Activated CD8-positive, alpha-beta memory T cell treated with anti-CD3 and anti-CD28 coated beads for 36 hours (primary cell): Measurements from ENCODE around the gene CARS1. TPM values are rescaled to one million over a fixed set of nuclear protein-coding genes. Genes with fewer than 3 reads are reported as not detected.

Source experiments
- CTCF ChIA-PET: fragments of 350-600 bp; sonication (Branson Sonifier 250); formaldehyde crosslinking; loops from one replicate; lab custom pipeline; 2021; ENCODE audit warnings: antibody characterized with exemption; lab: Charles Lee
- POLR2A ChIA-PET: fragments of 350-600 bp; sonication (Branson Sonifier 250); formaldehyde crosslinking; loops from one replicate; lab custom pipeline; 2021; ENCODE audit warnings: antibody characterized with exemption; lab: Charles Lee
- total RNA-seq, 2 experiments: library from RNA; stranded (reverse); gene quantifications; one replicate each; pipeline ENCODE4 v1.2.3, GENCODE V29; 2021

The CARS1 gene
- total RNA-seq, 2 experiments from 2014 or later, result 92.4 to 96.8 TPM

DNA sequence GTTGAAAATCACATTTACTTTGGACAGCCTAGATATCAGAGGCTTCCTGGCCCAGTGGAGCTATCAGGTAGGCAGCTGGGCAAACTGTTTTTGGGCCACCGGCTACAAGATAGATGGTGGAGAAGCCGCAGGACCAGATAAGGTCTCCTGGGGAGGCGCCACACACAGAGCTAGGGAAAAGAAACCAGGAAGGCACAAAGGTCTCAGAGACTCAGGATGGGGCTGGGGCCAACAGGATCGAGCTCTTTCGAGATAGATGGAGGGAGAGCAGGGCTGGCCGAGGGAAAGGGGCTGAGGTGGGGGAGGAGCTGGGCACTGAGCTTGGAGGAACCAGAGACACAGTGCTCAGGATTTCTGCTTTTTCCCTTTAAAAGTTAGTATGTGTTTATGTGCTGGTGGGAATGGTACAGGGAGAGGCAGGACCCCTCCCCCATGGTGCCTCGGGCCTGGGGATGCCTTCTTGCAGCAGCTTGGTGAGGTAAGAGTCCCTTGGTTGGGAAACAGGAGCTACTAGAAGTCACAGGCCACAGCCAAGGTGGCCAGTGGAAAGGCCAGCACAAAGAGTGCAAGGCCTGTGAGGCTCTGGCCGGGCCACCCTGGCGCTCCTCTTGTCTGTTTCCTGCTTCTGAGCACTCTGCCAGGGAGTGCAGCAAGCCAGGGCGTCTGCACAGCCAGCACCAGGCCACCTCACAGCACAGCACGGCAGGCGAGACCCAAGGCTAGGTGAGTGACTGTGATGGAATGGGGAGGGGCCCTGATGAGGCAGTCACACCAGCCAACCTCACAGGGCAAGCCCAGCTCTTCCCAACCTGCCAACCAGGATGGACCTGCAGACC is 53.6 kb downstream of the CARS1 start:
- POLR2A ChIA-PET, result interaction anchor here (0.6 to 0.7 kb wide), 2 partner anchors 12 to 65 kb away, joined by 3 read pairs; partner anchors contain the start of gene NAP1L4

DNA sequence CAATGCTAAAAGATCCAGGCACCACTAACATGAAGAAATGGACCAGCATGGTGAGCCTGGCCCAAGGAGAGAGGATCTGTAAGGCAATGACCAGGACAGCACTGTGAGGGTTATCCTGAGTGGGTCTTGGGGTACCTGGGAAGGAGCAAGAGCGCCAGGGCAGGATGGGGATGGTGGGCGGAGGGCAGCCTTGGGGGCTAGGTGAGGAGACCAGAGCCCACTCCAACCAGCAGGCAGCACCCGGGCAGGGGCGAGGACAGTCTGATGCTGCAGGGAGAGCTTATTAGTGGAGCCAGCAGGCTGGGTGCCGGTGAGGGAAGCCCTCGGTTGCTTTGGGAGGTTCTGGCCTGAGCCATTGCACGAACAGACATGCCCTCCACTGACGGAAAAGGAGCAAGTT is 54.4 kb downstream of the CARS1 start:
- CTCF ChIA-PET, result interaction anchor here (0.6 kb wide), 1 partner anchor 89 kb away, joined by 3 read pairs; no protein-coding TSS in a partner anchor
- POLR2A ChIA-PET, result no interaction called here

More for the DNA sequence above, 53.6 kb downstream of the CARS1 start:
- CTCF ChIA-PET, result no interaction called here

DNA sequence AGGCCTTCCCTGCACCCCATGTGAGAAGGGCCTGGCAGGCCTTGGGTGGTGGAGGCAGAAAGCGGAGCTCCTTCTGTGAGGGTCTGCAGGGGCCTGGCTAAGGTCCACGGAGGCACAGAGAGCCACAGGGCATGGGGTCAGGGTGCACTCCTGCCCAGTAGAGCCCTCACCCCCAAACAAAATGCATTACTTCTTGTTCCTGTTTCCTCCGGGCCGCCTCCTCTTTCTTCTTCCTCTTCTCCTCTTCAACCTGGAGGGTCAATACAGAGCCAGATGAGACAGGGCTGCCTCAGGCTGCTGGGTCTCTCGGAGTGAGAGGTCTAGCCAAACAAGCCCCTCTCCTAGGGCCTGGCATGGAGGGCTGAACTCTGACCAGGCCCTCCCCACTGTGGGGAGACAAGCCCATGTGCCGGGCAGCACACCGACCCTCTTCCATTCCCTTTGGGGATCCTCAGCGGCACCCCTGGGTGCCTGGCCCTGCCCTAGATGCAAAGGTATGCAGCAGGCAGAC is 54.8 kb downstream of the CARS1 start:
- ChIA-PET CTCF (interaction anchor here (0.6 to 1.2 kb wide), 2 partner anchors 21 to 89 kb away, joined by 3 read pairs; no protein-coding TSS in a partner anchor), POLR2A (no interaction called here)

DNA sequence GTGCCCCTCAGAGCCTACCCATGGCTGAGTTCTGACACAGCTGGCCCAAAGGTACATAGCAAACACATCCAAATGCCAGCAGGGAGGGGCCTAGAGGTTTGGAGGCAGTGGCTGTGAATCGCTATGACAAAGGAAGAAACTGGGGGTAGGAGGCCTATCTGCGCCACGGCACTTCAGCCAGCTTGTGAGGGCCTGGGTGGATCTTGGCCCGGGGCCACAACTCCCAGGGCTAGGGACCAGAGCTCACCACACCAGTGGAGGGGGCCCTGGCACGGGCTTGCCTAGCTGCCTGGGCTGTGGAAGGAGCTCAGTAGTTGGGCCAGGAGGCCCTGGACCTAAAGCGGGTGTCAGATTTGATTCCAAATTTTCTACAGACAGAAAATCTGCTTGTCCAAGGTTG is 55.7 kb downstream of the CARS1 start:
- CTCF ChIA-PET, result interaction anchor here (1.0 to 1.2 kb wide), 2 partner anchors 20 to 21 kb away, joined by 3 read pairs; no protein-coding TSS in a partner anchor
- POLR2A ChIA-PET, result no interaction called here

- ChIA-PET CTCF (no interaction called here), POLR2A (no interaction called here)
Observed at GRCh38 chr11:3000032-3000961, 56.9 kb downstream of the CARS1 start.

GRCh38 chr11:2999464-2999998 is 57.7 kb downstream of the CARS1 start:
- CTCF ChIA-PET, result no interaction called here
- POLR2A ChIA-PET, result interaction anchor here (0.7 kb wide), 1 partner anchor 17 kb away, joined by 5 read pairs; no protein-coding TSS in a partner anchor

DNA sequence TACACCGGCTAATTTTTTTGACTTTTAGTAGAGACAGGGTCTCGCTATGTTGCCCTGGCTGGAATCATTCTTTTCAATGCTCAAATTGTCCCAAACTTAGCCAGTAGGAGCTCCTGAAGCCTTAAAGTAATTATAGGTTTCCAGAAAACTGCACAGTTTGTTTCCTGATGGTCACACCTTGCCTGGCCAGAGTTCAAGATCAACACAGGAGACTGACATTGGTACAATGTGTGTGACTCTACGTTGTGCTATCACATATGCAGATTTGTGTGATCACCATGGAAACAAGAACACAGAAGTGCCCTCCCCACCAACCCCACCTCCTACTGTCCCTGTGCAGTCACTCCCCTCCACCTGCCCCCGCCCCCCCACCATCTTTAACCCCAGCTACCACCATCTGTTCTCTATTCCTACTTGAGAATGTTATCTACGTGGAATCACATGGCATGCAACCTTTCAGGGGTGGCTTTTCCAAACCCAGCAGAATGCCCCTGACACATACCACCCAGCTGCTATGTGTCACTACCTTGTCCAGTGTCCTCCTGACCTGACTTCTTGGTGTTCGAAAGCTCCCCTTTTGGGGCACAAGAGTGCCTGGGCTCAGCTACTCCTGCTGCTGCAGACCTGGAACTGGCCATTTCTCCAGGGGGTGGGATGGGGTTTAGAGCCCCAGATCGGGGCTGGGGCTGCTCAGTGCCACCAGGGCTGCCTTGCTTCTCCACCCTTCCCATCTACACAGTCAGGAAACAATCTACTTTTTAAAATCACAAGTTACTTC is 59.0 kb downstream of the CARS1 start:
- ChIA-PET POLR2A (no interaction called here), CTCF (interaction anchor here (1.2 kb wide), 1 partner anchor 15 kb away, joined by 4 read pairs; no protein-coding TSS in a partner anchor)

DNA sequence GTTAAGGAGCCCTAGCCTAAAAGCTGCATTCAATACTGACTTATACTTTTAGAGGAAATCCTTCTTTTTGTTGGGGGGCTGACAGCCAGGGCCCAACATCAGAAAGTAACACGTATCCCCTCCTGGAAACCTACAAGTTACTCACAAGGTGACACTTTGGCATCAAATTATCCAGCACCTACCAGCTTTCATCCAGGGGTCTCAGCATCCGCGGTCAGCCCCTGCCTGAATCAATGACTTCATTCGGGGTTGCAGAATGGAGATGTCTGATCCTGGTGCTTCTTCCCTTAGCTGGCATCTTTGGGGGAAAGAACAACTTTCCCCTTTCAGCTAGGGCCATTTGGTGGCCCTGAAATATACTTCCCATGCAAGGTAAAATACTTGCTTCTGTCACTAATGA is 59.8 kb downstream of the CARS1 start:
- ChIA-PET CTCF (interaction anchor here (1.0 to 1.2 kb wide), 3 partner anchors 16 to 53 kb away, joined by 3 to 4 read pairs (median 4); no protein-coding TSS in a partner anchor), POLR2A (no interaction called here)

GRCh38 chr11:2996976-2997375 is 60.2 kb downstream of the CARS1 start:
- ChIA-PET CTCF (interaction anchor here (1.0 kb wide), 2 partner anchors 21 to 53 kb away, joined by 3 to 4 read pairs; no protein-coding TSS in a partner anchor), POLR2A (no interaction called here)

- CTCF ChIA-PET, result no interaction called here
- POLR2A ChIA-PET, result no interaction called here
Observed at GRCh38 chr11:2995893-2996554, 61.2 kb downstream of the CARS1 start.

DNA sequence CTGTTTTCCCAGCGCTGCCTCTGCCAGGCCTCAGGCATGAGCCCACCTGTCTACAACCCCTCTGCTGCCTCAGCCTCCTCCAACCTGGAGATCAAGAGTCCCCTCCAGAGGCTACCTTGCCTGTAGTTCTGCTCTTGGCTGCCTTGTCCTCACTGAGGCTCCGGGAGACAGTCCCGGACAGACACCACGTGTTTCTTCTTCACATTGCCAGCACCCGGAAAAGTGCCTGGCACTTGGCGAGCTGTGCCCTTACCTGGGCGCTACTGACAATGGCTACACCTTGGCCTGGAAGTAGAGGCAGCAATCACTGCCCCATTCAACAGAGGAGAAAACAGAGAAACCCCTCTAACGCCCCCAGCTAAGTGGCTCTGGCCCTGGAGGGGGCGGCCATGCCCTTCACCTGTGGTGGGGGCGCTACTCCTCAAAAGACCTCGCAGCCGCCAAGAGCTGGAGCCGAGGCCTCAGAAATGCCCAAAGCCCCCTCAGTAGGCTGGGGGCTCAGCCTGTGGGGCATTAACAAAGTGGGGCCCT is 62.1 kb downstream of the CARS1 start:
- ChIA-PET POLR2A (no interaction called here), CTCF (interaction anchor here (0.6 kb wide), 1 partner anchor 21 kb away, joined by 3 read pairs; no protein-coding TSS in a partner anchor)

GRCh38 chr11:2994336-2994730 is 62.9 kb downstream of the CARS1 start:
- ChIA-PET POLR2A (interaction anchor here (0.6 kb wide), 1 partner anchor 33 kb away, joined by 3 read pairs; no protein-coding TSS in a partner anchor), CTCF (no interaction called here)

- CTCF ChIA-PET, result no interaction called here
- POLR2A ChIA-PET, result no interaction called here
Observed at GRCh38 chr11:2992997-2993325, 64.3 kb downstream of the CARS1 start.

- POLR2A ChIA-PET, result interaction anchor here (0.6 to 1.0 kb wide), 5 partner anchors 11 to 65 kb away, joined by 3 to 4 read pairs (median 3); partner anchors contain the start of gene CARS1
- CTCF ChIA-PET, result interaction anchor here (1.7 kb wide), 1 partner anchor 22 kb away, joined by 9 read pairs; no protein-coding TSS in a partner anchor
Observed at GRCh38 chr11:2992234-2992996, 64.8 kb downstream of the CARS1 start, which contains the start of gene NAP1L4. TSS of gene NAP1L4 (minus strand) at chr11:2992329. CDS start at chr11:2979220, 13,109 bp downstream.

DNA sequence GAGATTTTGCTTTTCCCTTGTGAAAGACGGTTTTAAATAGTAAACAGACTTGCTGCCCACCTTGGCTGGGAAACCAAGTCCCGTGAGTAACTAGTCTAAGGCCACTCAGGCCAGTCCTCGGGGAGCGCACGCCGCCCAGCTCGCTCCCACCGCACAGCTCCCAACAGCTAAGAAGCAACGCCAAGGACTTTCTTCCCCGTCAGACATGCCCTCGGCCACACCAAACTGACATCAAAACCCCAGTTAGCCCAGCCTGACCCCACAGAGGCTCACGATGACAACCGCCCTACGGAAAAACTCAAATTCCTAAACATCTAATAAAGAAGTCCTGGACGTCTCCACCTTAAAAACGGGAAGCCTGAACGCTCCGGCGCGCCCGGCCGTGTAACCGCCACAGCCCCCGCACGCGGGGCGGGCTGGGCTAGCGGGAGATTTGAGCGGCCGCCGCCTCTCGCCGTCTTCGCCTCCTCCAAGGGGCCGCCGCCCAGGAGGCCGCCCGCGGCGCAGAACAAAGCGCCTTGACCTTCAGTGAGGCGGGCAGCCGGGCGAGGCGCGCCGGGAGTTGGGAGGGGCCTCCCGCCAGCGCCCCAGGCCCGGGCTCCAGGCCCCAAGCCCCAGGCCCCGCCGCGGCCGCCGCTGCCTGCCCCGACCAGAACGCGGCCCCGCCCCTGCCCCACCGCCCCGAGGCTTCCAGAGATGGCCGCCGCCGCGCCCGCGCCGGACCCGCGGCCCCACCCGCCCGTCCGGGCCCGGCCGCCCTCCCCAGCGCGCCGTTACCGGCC is 65.6 kb downstream of the CARS1 start:
- ChIA-PET CTCF (interaction anchor here (0.9 to 1.7 kb wide), 2 partner anchors 23 to 62 kb away, joined by 3 to 9 read pairs; no protein-coding TSS in a partner anchor), POLR2A (interaction anchor here (0.6 to 1.6 kb wide), 7 partner anchors 11 to 66 kb away, joined by 3 to 4 read pairs (median 3); partner anchors contain the start of gene CARS1)
